ENCODE data around the gene NCOA3.

- TF ChIP-seq CTCF (conservative IDR thresholded peaks at IDR 0.05; ENCODE audit: low read depth in 2 of 2) (no peak), EZH2 (IDR thresholded peaks at IDR 0.05; ENCODE audit: low read depth, unreplicated experiment) (no peak)
Observed at GRCh38 chr20:47652794-47653193, 151.1 kb downstream of the NCOA3 start.

All from GM23338 (cell line).